GM12875 (cell line): ENCODE results near the gene BOLA1.

Experiments used
- H3K4me3 ChIP-seq: one replicate; pipeline ENCODE4 v1.5.1; 2011; ENCODE audit warnings: low read depth, low read length, control low read depth
- CTCF ChIP-seq: IDR thresholded peaks from 2 replicates; pipeline ENCODE4 v1.5.1; 2011; ENCODE audit warnings: low read depth, mild to moderate bottlenecking, control low read depth, inconsistent platforms, low read length, moderate library complexity, borderline replicate concordance; ENCODE audit not compliant: insufficient read depth

BOLA1 gene

GRCh38 chr1:149925345-149925744 is 26.0 kb downstream of the BOLA1 start:
- no peak for TF ChIP-seq CTCF
- no peak overlapping the region for H3K4me3 ChIP-seq

- H3K4me3 ChIP-seq = no peak overlapping the region
- TF ChIP-seq CTCF = no peak
Measured at GRCh38 chr1:149925751-149926150, 26.4 kb downstream of the BOLA1 start.

GRCh38 chr1:149926296-149926695 is 26.9 kb downstream of the BOLA1 start:
- no peak overlapping the region for H3K4me3 ChIP-seq
- TF ChIP-seq CTCF = no peak

GRCh38 chr1:149927056-149927562 is 27.7 kb downstream of the BOLA1 start:
- TF ChIP-seq CTCF = no peak
- peak overlapping the region; percentile 91 for H3K4me3 ChIP-seq

GRCh38 chr1:149927563-149928400 is 28.4 kb downstream of the BOLA1 start, which contains the start of gene SF3B4:
TSS of gene SF3B4 (minus strand) at chr1:149927803. CDS start at chr1:149927759, 44 bp downstream.
- no peak for TF ChIP-seq CTCF
- peak within 1 kb of the TSS; percentile 91 for H3K4me3 ChIP-seq

GRCh38 chr1:149928401-149928724 is 29.0 kb downstream of the BOLA1 start:
- TF ChIP-seq CTCF = no peak
- H3K4me3 ChIP-seq = peak overlapping the region; percentile 91

GRCh38 chr1:149929856-149930255 is 30.5 kb downstream of the BOLA1 start:
- no peak overlapping the region for H3K4me3 ChIP-seq
- no peak for TF ChIP-seq CTCF
